ENCODE results near the gene ZNF750.

GRCh38 chr17:82780971-82781893, 58.6 kb downstream of the ZNF750 start:
- TF ChIP-seq CTCF (IDR thresholded peaks at IDR 0.05) = no peak
- no peak for TF ChIP-seq POLR2A (IDR thresholded peaks at IDR 0.05)
